Superior temporal gyrus (tissue), 1 donor: ENCODE results near the gene C15orf39.
"Not testable (repeated sequence)": the region's sequence is repeated elsewhere in the genome, so short reads cannot be mapped to it uniquely, and the experiment has no call there.

Experiments used
- DNase-seq: peaks from one replicate; pipeline ENCODE4 v3.0.0-alpha.2; 2016; ENCODE audit errors: extremely low spot score

The C15orf39 gene

DNA sequence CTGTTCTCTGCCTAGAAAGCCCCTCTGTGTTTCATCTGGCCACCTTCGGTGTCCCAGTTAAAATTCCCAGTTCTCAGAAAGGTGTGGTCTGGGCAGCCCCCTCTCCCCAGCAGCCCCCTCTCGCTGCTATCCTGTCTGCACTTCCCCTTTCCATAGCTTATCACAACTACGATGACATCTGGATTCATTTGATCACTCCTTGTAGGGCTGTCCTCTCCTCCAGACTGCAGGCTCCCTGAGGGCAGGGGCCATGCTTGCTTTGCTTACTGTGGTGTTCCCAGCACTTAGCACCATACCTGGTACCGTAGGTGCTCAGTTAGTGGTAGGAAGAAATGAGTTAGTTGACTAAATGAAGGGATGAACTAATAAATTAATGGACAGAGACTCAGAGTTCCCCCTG, 30.2 kb downstream of the C15orf39 start:
- no peak for DNase-seq

GRCh38 chr15:75232252-75232813, 30.7 kb downstream of the C15orf39 start:
- DNase-seq = no peak

GRCh38 chr15:75232826-75233503, 31.3 kb downstream of the C15orf39 start:
- no peak for DNase-seq

GRCh38 chr15:75233504-75234190, 32.0 kb downstream of the C15orf39 start:
- DNase-seq = no peak

DNA sequence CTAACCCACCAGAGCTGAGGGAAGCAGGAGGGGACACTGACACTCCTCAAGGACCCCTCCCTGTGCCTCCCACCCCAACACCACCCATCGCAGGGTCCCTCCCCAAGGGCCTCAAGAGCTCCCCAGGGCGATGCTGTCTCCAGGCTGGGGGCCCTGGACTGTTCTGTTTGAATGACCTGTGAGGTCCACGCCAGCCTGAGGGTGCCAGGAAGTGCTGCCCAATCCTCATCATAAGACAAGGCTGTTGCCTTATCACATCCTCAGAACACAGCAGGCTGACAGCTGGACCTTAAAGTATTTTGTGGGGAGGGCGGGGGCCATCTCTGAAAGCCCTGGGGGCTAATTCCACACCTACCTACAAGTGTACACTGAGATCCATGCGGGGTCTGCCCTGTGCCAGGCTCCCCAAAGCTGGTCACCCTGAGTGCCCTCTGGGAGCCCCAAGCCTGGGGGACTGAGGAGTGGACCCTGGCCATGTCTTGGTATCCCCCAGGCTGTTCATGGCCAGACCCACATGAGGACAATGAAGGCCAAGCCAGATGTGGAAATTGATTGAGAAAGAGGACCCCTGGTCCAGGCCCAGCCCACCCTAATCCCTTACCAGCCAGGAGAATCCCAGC, 32.6 kb downstream of the C15orf39 start:
- no peak for DNase-seq

- DNase-seq = no peak
Observed at GRCh38 chr15:75235051-75235673, 33.5 kb downstream of the C15orf39 start.

- DNase-seq = no peak
Observed at GRCh38 chr15:75235760-75236729, 34.4 kb downstream of the C15orf39 start.

DNA sequence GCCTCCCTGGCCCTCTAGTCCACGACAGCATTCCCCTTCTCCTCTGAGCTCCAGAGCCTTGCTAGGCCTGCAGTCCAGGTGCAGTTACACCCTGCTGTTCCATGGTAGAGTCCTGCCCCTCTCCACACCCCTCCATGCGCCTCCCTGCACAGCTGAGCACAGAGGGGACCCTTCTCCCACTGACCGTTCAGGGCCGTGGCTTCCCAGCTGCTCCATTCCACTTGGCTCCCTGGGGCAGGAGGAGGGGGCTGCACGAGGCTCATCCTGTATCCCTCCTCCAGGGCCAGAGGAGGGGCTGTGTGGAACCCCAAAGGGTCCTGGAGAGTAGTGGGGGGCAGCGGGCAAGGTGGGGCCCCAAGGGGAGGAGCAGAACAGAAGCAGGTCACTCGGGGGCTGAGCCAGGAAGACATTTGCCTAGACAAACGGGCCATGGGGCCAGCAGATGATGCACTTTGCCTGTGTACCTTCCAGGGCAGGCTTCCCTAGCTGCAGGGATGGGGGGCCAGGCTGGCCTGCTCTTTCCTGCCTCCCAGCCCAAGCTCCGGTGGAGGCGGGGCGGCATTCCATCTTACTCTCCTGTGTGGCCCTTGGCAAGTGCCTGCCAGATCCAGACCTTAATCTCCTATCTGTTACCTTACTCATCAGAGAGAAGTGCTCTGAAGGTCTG, 35.8 kb downstream of the C15orf39 start:
- DNase-seq = no peak

- DNase-seq = no peak
Observed at GRCh38 chr15:75238150-75238549, 36.5 kb downstream of the C15orf39 start.

- DNase-seq = not testable (repeated sequence)
Observed at GRCh38 chr15:75245741-75246140, 44.1 kb downstream of the C15orf39 start.

- DNase-seq = not testable (repeated sequence)
Observed at GRCh38 chr15:75248991-75249390, 47.3 kb downstream of the C15orf39 start.

- DNase-seq = no peak
Observed at GRCh38 chr15:75249726-75250125, 48.0 kb downstream of the C15orf39 start.

GRCh38 chr15:75251343-75251742, 49.7 kb downstream of the C15orf39 start:
- not testable (repeated sequence) for DNase-seq

DNA sequence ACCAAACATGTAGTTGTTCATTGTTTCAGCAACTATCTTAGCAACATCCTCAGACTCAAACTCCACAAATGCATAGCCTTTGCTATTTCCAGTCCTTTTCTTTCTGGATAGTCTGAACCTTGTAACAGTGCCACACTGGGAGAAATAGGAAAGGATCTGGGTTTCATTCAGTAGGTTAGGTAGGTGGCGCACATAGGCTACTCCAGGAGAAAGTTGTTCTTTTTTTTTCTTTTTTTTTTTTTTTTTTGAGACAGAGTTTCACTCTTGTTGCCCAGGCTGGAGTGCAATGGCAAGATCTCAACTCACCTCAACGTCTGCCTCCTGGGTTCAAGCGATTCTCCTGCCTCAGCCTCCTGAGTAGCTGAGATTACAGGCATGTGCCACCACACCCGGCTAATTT, 50.6 kb downstream of the C15orf39 start:
- not testable (repeated sequence) for DNase-seq

GRCh38 chr15:75258034-75258433, 56.4 kb downstream of the C15orf39 start, which contains the start of gene GOLGA6C:
Gene GOLGA6C, plus strand, starts transcription at chr15:75258334. Its CDS starts 265 bp downstream, at chr15:75258599.
- not testable (repeated sequence) for DNase-seq

GRCh38 chr15:75258620-75259343, 57.1 kb downstream of the C15orf39 start:
- DNase-seq = not testable (repeated sequence)

DNA sequence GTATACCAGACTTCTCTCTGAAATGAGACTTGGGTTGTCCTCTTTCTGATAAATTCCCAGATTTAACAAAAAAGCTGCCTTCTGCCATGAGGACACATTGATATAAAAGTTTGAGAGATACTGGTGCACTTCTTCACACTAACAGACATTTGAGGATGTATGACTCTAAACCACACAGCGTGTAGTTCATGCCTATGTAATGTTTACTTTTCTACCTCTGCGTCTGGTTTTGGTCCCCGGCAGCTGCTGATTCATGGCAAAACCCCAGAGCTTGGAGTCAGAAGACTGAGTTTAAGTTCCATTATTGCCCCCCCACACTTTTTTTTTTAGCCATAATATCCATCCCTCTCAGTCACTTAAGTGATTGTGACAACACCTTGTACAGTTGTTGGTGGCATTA, 58.2 kb downstream of the C15orf39 start:
- DNase-seq = not testable (repeated sequence)
